OCI-M2 (cell line): ENCODE measurements around the gene VSIG10L2.

Experiments used
- DNase-seq: peaks from one replicate; lab custom pipeline; 2025; ENCODE audit not compliant: unreplicated experiment; lab: John Stamatoyannopoulos, UW

The VSIG10L2 gene

GRCh38 chr11:126002181-126002580 is 56.3 kb downstream of the VSIG10L2 start:
- DNase-seq = no peak
